NCI-H2196 treated with DMSO at 0.1 percent for 48 hours (cell line): ENCODE results near the gene NRXN3.
A peak's percentile ranks its signal among the peaks of the same experiment; 100 is the strongest.

Experiments
- DNase-seq: peaks from one replicate; lab custom pipeline; 2025; ENCODE audit not compliant: unreplicated experiment; lab: John Stamatoyannopoulos, UW

NRXN3 gene

GRCh38 chr14:78173346-78174035 is 3.3 kb downstream of the NRXN3 start:
- no peak for DNase-seq

- no peak for DNase-seq
Measured at GRCh38 chr14:78175412-78175811, 5.2 kb downstream of the NRXN3 start.

GRCh38 chr14:78178071-78178470 is 7.9 kb downstream of the NRXN3 start:
- DNase-seq, result no peak

- no peak for DNase-seq
Measured at GRCh38 chr14:78178971-78179370, 8.8 kb downstream of the NRXN3 start.

- no peak for DNase-seq
Measured at GRCh38 chr14:78181270-78181669, 11.1 kb downstream of the NRXN3 start.

GRCh38 chr14:78182722-78183121 is 12.5 kb downstream of the NRXN3 start:
- peak; percentile 9 for DNase-seq

GRCh38 chr14:78184157-78184556 is 14.0 kb downstream of the NRXN3 start:
- no peak for DNase-seq

- DNase-seq, result no peak
Measured at GRCh38 chr14:78186277-78186676, 16.1 kb downstream of the NRXN3 start.

- no peak for DNase-seq
Measured at GRCh38 chr14:78188882-78189281, 18.7 kb downstream of the NRXN3 start.

- no peak for DNase-seq
Measured at GRCh38 chr14:78195431-78195830, 25.3 kb downstream of the NRXN3 start.

- no peak for DNase-seq
Measured at GRCh38 chr14:78196323-78196722, 26.1 kb downstream of the NRXN3 start.

GRCh38 chr14:78197051-78197450 is 26.9 kb downstream of the NRXN3 start:
- DNase-seq, result no peak

- DNase-seq, result no peak
Measured at GRCh38 chr14:78202163-78202562, 32.0 kb downstream of the NRXN3 start.

GRCh38 chr14:78202976-78203375 is 32.8 kb downstream of the NRXN3 start:
- DNase-seq, result no peak

GRCh38 chr14:78207414-78207813 is 37.2 kb downstream of the NRXN3 start:
- no peak for DNase-seq

- DNase-seq, result no peak
Measured at GRCh38 chr14:78220273-78220672, 50.1 kb downstream of the NRXN3 start.

- no peak for DNase-seq
Measured at GRCh38 chr14:78222746-78223145, 52.6 kb downstream of the NRXN3 start.

GRCh38 chr14:78227248-78228077 is 57.3 kb downstream of the NRXN3 start:
- no peak for DNase-seq

GRCh38 chr14:78228702-78229327 is 58.6 kb downstream of the NRXN3 start:
- no peak for DNase-seq

GRCh38 chr14:78232231-78233000 is 62.2 kb downstream of the NRXN3 start:
- DNase-seq, result no peak

GRCh38 chr14:78238141-78238540 is 68.0 kb downstream of the NRXN3 start:
- DNase-seq, result no peak
